Liver (tissue), 9 donors: ENCODE results near the gene OTUD7B. TPM values are rescaled to one million over a fixed set of nuclear protein-coding genes. Genes with fewer than 3 reads are reported as not detected.

Experiments
- DNase-seq: peaks from one replicate; pipeline ENCODE4 v3.0.0-alpha.2; 2017; ENCODE audit warnings: low spot score
- H3K27ac ChIP-seq, 2 donors: one replicate each; pipeline ENCODE4 v1.7.0; 2013; ENCODE audit warnings: inconsistent platforms in 2 of 2, low read length in 2 of 2, control low read depth in 1 of 2, low read depth in 1 of 2, mild to moderate bottlenecking in 1 of 2
- H3K27me3 ChIP-seq, 4 donors: one replicate each; pipeline versions ENCODE4 v1.6.1 to v1.7.0; 2013; ENCODE audit warnings: low read length in 3 of 4, inconsistent platforms in 1 of 4, mild to moderate bottlenecking in 1 of 4, moderate library complexity in 1 of 4; ENCODE audit not compliant: control insufficient read depth in 4 of 4, insufficient read depth in 4 of 4
- H3K36me3 ChIP-seq, 4 donors: one replicate each; pipeline versions ENCODE4 v1.6.1 to v1.7.0; 2013; ENCODE audit warnings: low read length in 3 of 4, mild to moderate bottlenecking in 3 of 4, low read depth in 1 of 4, moderate library complexity in 1 of 4; ENCODE audit not compliant: control insufficient read depth in 4 of 4, insufficient read depth in 3 of 4
- H3K4me1 ChIP-seq, 4 donors: one replicate each; pipeline versions ENCODE4 v1.6.1 to v1.7.0; 2013; ENCODE audit warnings: low read length in 3 of 4, mild to moderate bottlenecking in 3 of 4, moderate library complexity in 1 of 4; ENCODE audit not compliant: control insufficient read depth in 4 of 4, insufficient read depth in 4 of 4
- H3K4me3 ChIP-seq, 3 donors: one replicate each; pipeline versions ENCODE4 v1.6.1 to v1.7.0; 2013; ENCODE audit warnings: low read length in 3 of 3, control low read depth in 1 of 3, low read depth in 1 of 3, mild to moderate bottlenecking in 1 of 3
- H3K9ac ChIP-seq, 2 donors: one replicate each; pipeline ENCODE4 v1.7.0; 2013; ENCODE audit warnings: low read length in 2 of 2, mild to moderate bottlenecking in 2 of 2, moderate library complexity in 2 of 2, control low read depth in 1 of 2, low read depth in 1 of 2
- H3K9me3 ChIP-seq, 4 donors: one replicate each; pipeline versions ENCODE4 v1.6.1 to v1.7.0; 2013; ENCODE audit warnings: low read length in 3 of 4; ENCODE audit not compliant: control insufficient read depth in 4 of 4
- ATF3 ChIP-seq: IDR thresholded peaks from 2 replicates; pipeline ENCODE4 v1.6.1; 2016; ENCODE audit warnings: antibody characterized with exemption
- CTCF ChIP-seq: fragments of 150-350 bp; IDR thresholded peaks from 2 replicates; pipeline ENCODE4 v1.5.1; 2017; ENCODE audit warnings: improper control_type of control experiment, low read depth, low read length; ENCODE audit not compliant: missing input control
- EGR1 ChIP-seq, 2 donors: IDR thresholded peaks; 2 replicates each; pipeline ENCODE4 v1.6.1; 2016 to 2018; ENCODE audit warnings: antibody characterized with exemption in 2 of 2, low read depth in 2 of 2
- FOXA1 ChIP-seq: IDR thresholded peaks from 2 replicates; pipeline ENCODE4 v1.6.1; 2016; ENCODE audit warnings: antibody characterized with exemption
- FOXA2 ChIP-seq: IDR thresholded peaks from 2 replicates; pipeline ENCODE4 v1.6.1; 2016; ENCODE audit warnings: antibody characterized with exemption
- GABPA ChIP-seq, 2 donors: IDR thresholded peaks in 1 of 2; conservative IDR thresholded peaks in 1 of 2; 2 replicates each; pipeline ENCODE4 v1.6.1; 2016; ENCODE audit warnings: antibody characterized with exemption in 2 of 2, mild to moderate bottlenecking in 1 of 2, moderate library complexity in 1 of 2
- HNF4A ChIP-seq, 2 donors: conservative IDR thresholded peaks; 2 replicates each; pipeline ENCODE4 v1.6.1; 2016; ENCODE audit warnings: antibody characterized with exemption in 2 of 2, mild to moderate bottlenecking in 2 of 2
- HNF4G ChIP-seq: IDR thresholded peaks from 2 replicates; pipeline ENCODE4 v1.6.1; 2016; ENCODE audit warnings: antibody characterized with exemption
- JUND ChIP-seq, 2 donors: IDR thresholded peaks; 2 replicates each; pipeline ENCODE4 v1.6.1; 2016; ENCODE audit warnings: antibody characterized with exemption in 2 of 2
- MAX ChIP-seq: IDR thresholded peaks from 2 replicates; pipeline ENCODE4 v1.6.1; 2016; ENCODE audit warnings: antibody characterized with exemption
- NR2F2 ChIP-seq: IDR thresholded peaks from 2 replicates; pipeline ENCODE4 v1.6.1; 2016; ENCODE audit warnings: antibody characterized with exemption
- RAD21 ChIP-seq, 2 donors: IDR thresholded peaks; 2 replicates each; pipeline ENCODE4 v1.6.1; 2016; ENCODE audit warnings: antibody characterized with exemption in 2 of 2, mild to moderate bottlenecking in 2 of 2
- REST ChIP-seq: IDR thresholded peaks from 2 replicates; pipeline ENCODE4 v1.6.1; 2016; ENCODE audit warnings: antibody characterized with exemption, mild to moderate bottlenecking
- RXRA ChIP-seq, 2 donors: IDR thresholded peaks; 2 replicates each; pipeline ENCODE4 v1.6.1; 2017 to 2018; ENCODE audit warnings: antibody characterized with exemption in 2 of 2, mild to moderate bottlenecking in 1 of 2
- SP1 ChIP-seq: IDR thresholded peaks from 2 replicates; pipeline ENCODE4 v1.6.1; 2018; ENCODE audit warnings: antibody characterized with exemption, mild to moderate bottlenecking
- TAF1 ChIP-seq: conservative IDR thresholded peaks from 2 replicates; pipeline ENCODE4 v1.6.1; 2016; ENCODE audit warnings: antibody characterized with exemption, mild to moderate bottlenecking
- YY1 ChIP-seq: IDR thresholded peaks from 2 replicates; pipeline ENCODE4 v1.6.1; 2016; ENCODE audit warnings: antibody characterized with exemption, mild to moderate bottlenecking
- ZBTB33 ChIP-seq: IDR thresholded peaks from 2 replicates; pipeline ENCODE4 v1.6.1; 2016; ENCODE audit warnings: antibody characterized with exemption
- WGBS: extraction: QIAGEN DNeasy Blood & Tissue Kit; methylation state at CpG from one replicate; pipeline ENCODE4 v1.1.7; 2013; 5-methylcytosine and 5-hydroxymethylcytosine counted together
- polyA plus RNA-seq, 2 donors: library from polyadenylated mRNA; stranded (reverse) in 1 of 2; unstranded in 1 of 2; fragments of 200-250 nt in 1 of 2; fragments of >200 nt in 1 of 2; fragmentation: Nextera tagmentation in 1 of 2; extraction: Ambion mirVana in 1 of 2; gene quantifications; one replicate each; pipeline versions ENCODE4 v1.2.1 to v1.2.3, GENCODE V29; 2013 to 2015
- total RNA-seq, 2 donors: library from RNA; depleted of rRNA; stranded (reverse); fragments of >200 nt; gene quantifications; one replicate each; pipeline ENCODE4 v1.2.3, GENCODE V29; 2014
- donor health status: healthy.
- donor health status: healthy.
- donor health status: healthy.
- donor health status: healthy.
- donor health status: healthy.

The OTUD7B gene
- total and polyA plus RNA-seq, 4 donors: 2.1 to 19.2 (median 6.9) TPM

- no peak overlapping the region for H3K9ac ChIP-seq
- peaks cover 0 to 3% (median 0%) of the 10 kb centered on the region in 4 donors for H3K36me3 ChIP-seq
- H3K9me3 ChIP-seq: no peaks in the 10 kb centered on the region
- H3K4me1 ChIP-seq: peaks cover 0 to 11% (median 0%) of the 10 kb centered on the region in 4 donors
- DNase-seq: no peak
- TF ChIP-seq CTCF: no peak
- TF ChIP-seq SP1: no peak
- TF ChIP-seq REST: no peak
- no peak for TF ChIP-seq NR2F2
- TF ChIP-seq MAX: no peak
- TF ChIP-seq HNF4G: no peak
- TF ChIP-seq FOXA1: no peak
- no peak for TF ChIP-seq ATF3
- no peak for TF ChIP-seq RXRA (IDR thresholded peaks at IDR 0.05)
- no peak for TF ChIP-seq RAD21 (IDR thresholded peaks at IDR 0.05)
- no peak for TF ChIP-seq JUND (IDR thresholded peaks at IDR 0.05)
- no peak for TF ChIP-seq YY1
- TF ChIP-seq HNF4A (conservative IDR thresholded peaks at IDR 0.05): no peak
- TF ChIP-seq FOXA2: no peak
- no peak for TF ChIP-seq TAF1
- TF ChIP-seq EGR1 (IDR thresholded peaks at IDR 0.05; ENCODE audit: low read depth in 2 of 2): no peak
- no peak for TF ChIP-seq GABPA (IDR thresholded peaks at IDR 0.05 in 1 of 2, conservative IDR thresholded peaks at IDR 0.05 in 1 of 2)
- no peak for TF ChIP-seq ZBTB33
- no peaks in the 10 kb centered on the region for H3K27me3 ChIP-seq
- H3K27ac ChIP-seq: no peak overlapping the region
- WGBS: 89% methylated on average over 1 of the region's 1 CpG
- H3K4me3 ChIP-seq: no peak overlapping the region
Observed at GRCh38 chr1:149993181-149993580, 17.3 kb downstream of the OTUD7B start.
